Breast epithelium (tissue), 3 donors: ENCODE data around the gene ZNF618.

Experiments used
- POLR2A ChIP-seq: fragments of 450-650 bp; IDR thresholded peaks from one replicate; pipeline ENCODE4 v1.6.1; 2016; ENCODE audit warnings: antibody characterized with exemption, mild to moderate bottlenecking, moderate library complexity
- POLR2AphosphoS5 ChIP-seq, 3 donors: sonication (generic); formaldehyde crosslinking; IDR thresholded peaks; one replicate each; pipeline ENCODE4 v1.6.1; 2017; ENCODE audit warnings: antibody characterized with exemption in 3 of 3
- TF ChIP-seq, protein P1 (sequence below), 3 donors: fragments of 450-650 bp; IDR thresholded peaks; one replicate each; pipeline ENCODE4 v1.5.1; 2016 to 2017; ENCODE audit warnings: antibody characterized with exemption in 3 of 3, mild to moderate bottlenecking in 3 of 3, moderate library complexity in 3 of 3

DNA sequence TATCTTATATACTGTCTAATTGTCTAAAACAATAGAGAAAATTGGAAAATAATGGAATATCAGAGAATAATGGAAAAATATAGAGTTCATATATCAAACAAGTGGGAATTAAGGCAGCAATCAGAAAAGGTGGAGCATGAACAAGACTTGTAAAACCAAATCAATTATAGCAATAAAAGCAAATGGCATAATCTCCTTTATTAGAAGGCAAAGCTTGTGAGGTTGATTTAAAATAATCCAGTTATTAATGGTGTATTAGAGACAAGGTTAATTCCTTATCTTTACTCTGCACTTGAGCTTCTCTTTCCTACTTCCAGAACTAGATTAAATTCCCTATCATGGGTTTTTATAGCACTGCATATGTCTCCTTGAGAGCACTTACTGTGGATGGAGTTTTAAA, 137.9 kb downstream of the ZNF618 start:
- TF ChIP-seq, protein P1, sequence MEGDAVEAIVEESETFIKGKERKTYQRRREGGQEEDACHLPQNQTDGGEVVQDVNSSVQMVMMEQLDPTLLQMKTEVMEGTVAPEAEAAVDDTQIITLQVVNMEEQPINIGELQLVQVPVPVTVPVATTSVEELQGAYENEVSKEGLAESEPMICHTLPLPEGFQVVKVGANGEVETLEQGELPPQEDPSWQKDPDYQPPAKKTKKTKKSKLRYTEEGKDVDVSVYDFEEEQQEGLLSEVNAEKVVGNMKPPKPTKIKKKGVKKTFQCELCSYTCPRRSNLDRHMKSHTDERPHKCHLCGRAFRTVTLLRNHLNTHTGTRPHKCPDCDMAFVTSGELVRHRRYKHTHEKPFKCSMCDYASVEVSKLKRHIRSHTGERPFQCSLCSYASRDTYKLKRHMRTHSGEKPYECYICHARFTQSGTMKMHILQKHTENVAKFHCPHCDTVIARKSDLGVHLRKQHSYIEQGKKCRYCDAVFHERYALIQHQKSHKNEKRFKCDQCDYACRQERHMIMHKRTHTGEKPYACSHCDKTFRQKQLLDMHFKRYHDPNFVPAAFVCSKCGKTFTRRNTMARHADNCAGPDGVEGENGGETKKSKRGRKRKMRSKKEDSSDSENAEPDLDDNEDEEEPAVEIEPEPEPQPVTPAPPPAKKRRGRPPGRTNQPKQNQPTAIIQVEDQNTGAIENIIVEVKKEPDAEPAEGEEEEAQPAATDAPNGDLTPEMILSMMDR (IDR thresholded peaks at IDR 0.05) = no peak
- no peak for TF ChIP-seq POLR2AphosphoS5 (IDR thresholded peaks at IDR 0.05)
- no peak for TF ChIP-seq POLR2A
